GM19468 (cell line): Measurements from ENCODE around the gene GRAMD2A.

Experiments
- ATAC-seq: cut with Tn5 transposase; IDR thresholded peaks from one replicate; pipeline ENCODE4 v1.9.1; 2021; ENCODE audit warnings: mild to moderate bottlenecking, moderate library complexity, moderate number of reproducible peaks; ENCODE audit not compliant: unreplicated experiment; ENCODE audit errors: extremely low read depth

The GRAMD2A gene

GRCh38 chr15:72197460-72198355 lies at the start of gene GRAMD2A:
Gene GRAMD2A, minus strand, starts transcription at chr15:72197787.
- no peak for ATAC-seq

GRCh38 chr15:72242775-72243370 lies 45.3 kb upstream of the GRAMD2A start:
- ATAC-seq, result no peak

- no peak for ATAC-seq
These were observed 42.1 kb upstream of the GRAMD2A start for GRCh38 chr15:72239652-72240051.

DNA sequence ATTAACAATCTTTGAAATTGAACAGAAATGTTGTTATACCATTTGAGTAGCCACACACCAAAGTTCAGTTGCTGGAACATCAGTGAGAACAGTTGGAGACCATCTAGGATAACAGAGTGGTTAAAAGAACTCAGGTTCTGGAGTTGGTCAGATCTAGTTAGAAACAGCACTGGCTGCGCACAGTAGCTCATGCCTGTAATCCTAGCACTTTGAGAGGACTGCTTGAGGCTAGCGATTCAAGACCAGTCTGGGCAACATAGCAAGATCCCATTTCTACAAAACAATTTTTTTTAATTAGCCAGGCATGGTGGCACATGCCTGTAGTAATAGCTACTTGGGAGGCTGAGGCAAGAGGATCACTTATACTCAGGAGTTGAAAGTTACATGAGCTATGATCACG lies 41.0 kb upstream of the GRAMD2A start:
- ATAC-seq, result no peak

GRCh38 chr15:72237853-72238224 lies 40.3 kb upstream of the GRAMD2A start:
- no peak for ATAC-seq

- ATAC-seq, result no peak
These were observed 39.7 kb upstream of the GRAMD2A start for GRCh38 chr15:72237029-72237852.

- no peak for ATAC-seq
These were observed 38.9 kb upstream of the GRAMD2A start for GRCh38 chr15:72236381-72237003.

DNA sequence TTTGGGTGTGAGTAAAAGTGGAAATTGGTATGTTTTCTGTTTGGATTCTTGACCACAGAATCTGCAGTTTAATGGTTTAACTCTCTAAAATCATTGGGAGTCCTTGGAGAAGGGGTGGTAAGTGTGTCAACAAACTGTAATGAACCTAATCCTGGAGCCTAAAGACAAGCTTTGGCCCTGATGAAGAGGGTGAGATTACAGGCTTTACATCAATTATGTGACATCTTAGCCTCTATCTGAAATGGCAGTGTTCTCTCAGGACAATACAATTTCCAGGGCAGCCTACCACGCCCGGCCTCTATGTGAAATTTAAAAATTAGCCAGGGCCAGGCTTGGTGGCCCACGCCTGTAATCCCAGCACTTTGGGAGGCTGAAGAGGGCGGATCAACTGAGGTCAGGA lies 37.7 kb upstream of the GRAMD2A start:
- no peak for ATAC-seq

DNA sequence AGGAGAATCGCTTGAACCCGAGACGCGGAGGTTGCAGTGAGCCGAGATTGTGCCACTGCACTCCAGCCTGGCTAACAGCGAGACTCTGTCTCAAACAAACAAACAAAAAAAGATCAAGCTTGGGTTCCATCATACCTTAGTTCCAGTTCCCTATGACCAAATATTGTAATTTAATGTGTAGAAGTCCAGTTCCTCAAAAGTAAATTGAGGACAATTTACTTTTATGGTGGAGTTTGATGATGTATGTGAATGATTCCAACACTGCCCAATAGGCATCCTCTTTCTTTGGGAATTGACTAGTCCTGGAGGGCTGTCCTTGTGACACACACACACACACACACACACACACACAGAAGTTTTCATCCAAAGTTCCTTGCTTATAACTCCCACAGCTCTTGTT lies 36.2 kb upstream of the GRAMD2A start:
- no peak for ATAC-seq

DNA sequence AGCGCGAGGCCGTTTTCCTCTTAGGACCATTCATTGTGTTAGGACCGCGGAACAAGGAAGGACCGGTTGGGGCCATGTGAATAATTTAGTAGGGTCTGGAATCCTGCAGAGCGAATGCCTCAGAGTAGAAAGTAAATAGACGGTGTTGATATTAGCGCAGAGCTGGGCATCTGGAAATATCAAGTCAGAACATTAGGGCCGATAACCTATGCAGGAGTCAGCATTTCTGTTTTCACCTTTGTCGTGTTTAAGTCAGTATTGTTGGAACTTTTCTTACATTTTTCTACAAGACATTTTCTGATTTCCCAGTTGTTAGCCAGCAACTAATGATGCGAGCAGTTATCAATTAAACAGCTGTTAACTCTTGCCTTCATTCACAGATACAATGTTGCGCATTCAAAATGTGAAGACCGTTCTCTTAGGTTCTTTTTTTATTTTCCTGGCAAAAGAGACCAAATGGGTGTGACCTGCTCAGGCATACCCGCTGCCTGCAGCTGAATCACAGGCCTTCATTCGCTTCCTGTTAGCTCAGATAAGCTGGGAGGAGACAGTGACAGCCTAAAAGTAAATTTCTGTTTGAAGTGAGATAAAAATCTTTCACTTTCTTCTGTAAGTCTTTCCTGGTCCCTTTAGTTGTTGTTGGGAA lies 34.4 kb upstream of the GRAMD2A start:
- ATAC-seq, result no peak

DNA sequence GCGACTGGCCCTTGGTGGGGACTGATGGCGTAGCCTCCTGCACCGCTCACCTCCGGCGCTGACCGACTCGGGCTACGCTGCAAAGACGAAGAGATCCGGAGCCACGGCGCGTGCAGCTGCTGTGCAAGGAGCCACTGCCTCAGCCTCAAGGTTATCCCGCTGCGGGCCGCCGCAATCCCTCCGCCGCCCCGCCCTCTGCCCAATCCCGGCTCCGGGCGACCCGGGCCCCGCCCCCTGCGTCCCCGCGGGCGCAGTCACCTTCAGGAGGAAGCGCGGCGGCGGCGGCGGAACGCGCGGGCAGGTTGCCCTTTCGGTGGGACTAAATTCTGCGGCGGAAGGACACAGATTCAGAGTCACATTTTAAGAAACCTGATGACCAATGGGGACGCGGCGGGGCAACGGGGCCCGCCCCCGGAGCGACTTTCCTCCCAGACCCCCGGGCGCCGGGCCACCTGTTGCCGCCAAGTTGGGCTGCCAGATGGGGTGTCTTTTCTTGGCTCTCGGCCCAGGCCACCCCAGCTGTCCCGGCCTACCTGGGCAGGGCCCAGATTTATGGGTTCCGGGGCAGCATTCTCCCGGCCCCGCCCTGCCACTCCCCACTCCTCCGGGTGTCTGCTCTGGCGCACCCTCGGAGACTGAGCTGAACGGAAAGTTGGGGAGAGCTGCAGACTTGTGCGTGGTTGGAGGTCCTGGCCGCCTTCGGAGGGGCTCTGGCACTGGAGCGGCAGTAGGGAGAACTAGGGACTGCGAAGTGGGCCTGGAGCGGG lies 33.7 kb upstream of the GRAMD2A start, which contains the start of gene PKM:
TSS of gene PKM (minus strand) at position 125 of the 767 bp plus-strand sequence. CDS start 12,093 bp downstream, outside the sequence.
- peak; percentile 31 for ATAC-seq

DNA sequence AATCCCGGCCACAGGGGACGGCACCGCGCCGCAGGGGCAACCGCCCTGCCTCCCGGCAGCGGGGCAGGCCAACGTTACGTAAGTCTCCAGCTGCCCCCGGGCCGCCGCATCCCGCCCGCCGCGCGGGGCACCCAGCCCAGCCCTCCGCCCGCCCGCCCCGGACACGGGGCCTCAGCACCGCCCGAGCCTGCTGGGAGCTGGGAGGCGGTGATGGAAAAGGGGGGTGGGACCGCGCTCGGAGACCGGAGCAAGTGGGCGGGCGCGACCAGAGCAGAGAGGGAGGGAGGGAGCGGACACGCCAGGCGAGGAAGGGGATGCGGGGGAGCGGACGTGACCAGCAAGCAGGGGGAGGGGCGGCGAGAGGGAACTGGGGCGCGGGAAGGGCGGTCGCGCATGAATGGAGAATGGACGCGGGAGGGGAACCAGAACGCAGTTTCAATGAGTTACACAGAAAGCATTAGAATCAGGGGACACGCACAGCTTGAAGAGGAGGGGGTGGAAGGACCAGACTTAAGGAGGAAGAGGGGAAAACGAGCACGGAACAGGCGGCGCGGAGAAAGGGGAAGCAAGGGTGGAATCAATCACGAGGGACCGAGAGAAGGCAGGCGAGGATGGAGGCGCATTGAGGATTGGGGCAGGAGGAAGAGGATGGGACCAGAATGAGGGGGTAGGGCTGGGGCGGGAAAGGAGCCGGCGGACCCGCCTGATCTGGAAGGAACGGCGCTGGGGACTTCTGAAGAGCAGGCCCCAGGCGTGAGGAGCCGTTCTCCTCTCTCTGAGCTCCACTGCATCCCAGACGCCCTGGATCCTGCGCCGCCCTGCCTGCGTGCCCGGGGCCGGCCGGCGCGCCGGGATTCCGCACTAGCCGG lies 32.8 kb upstream of the GRAMD2A start:
- ATAC-seq, result no peak

GRCh38 chr15:72229947-72230196 lies 32.3 kb upstream of the GRAMD2A start:
- ATAC-seq, result no peak

- no peak for ATAC-seq
These were observed 31.7 kb upstream of the GRAMD2A start for GRCh38 chr15:72229076-72229946.

DNA sequence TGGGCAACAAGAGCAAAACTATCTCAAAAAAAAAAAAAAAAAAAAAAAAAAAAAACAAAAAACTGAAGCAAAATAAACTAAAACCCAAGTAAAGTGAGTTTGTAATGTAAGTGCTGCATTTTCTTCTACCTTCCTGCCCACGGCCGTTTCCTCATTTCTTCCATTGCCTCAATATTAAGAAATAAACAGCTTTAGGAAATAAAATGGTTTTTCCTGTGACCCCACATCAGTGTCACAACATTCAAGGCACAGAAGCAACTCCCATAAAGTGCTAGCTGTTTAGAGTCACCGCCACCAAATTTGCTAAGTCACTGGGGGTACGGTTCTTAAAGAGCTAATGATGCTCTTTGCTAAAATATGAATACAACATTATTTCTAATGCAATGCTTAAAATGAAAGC lies 30.1 kb upstream of the GRAMD2A start:
- ATAC-seq, result no peak

GRCh38 chr15:72227192-72227586 lies 29.6 kb upstream of the GRAMD2A start:
- ATAC-seq, result no peak

GRCh38 chr15:72223278-72223677 lies 25.7 kb upstream of the GRAMD2A start:
- no peak for ATAC-seq

GRCh38 chr15:72222393-72222792 lies 24.8 kb upstream of the GRAMD2A start:
- ATAC-seq, result no peak
